WERI-Rb-1 (cell line): ENCODE measurements around the gene CPLX1.

Source experiments
- DNase-seq: peaks from one replicate; pipeline ENCODE4 v3.0.0-alpha.2; 2020
- H3K27ac ChIP-seq: fragments of 250-450 bp; sonication (Bioruptor Pico); 2 replicates; pipeline ENCODE4 v1.5.1; 2020; ENCODE audit warnings: mild to moderate bottlenecking, moderate library complexity
- H3K27me3 ChIP-seq: fragments of 250-450 bp; sonication (Bioruptor Pico); 2 replicates; pipeline ENCODE4 v1.5.1; 2021; ENCODE audit warnings: mild to moderate bottlenecking, low read depth, moderate library complexity; ENCODE audit not compliant: insufficient read depth, severe bottlenecking
- H3K36me3 ChIP-seq: fragments of 250-450 bp; sonication (Bioruptor Pico); 2 replicates; pipeline ENCODE4 v1.5.1; 2020; ENCODE audit warnings: mild to moderate bottlenecking, moderate library complexity
- H3K4me3 ChIP-seq: 2 replicates; pipeline ENCODE4 v1.5.1; 2011; ENCODE audit warnings: low read depth, mild to moderate bottlenecking, control low read depth, low read length
- H3K9me3 ChIP-seq: fragments of 250-450 bp; sonication (Bioruptor Pico); 2 replicates; pipeline ENCODE4 v1.5.1; 2021; ENCODE audit warnings: mild to moderate bottlenecking, moderate library complexity; ENCODE audit not compliant: severe bottlenecking
- TF ChIP-seq, protein P1 (sequence below): IDR thresholded peaks from 2 replicates; pipeline ENCODE4 v1.5.1; 2011; ENCODE audit warnings: low read depth, mild to moderate bottlenecking, control low read depth, inconsistent platforms, low read length

Gene CPLX1

GRCh38 chr4:819401-820229 lies 6.3 kb downstream of the CPLX1 start:
- Histone ChIP-seq H3K9me3 (no peaks in the 10 kb centered on the region), H3K27ac (no peak overlapping the region), H3K4me3 (no peak overlapping the region), H3K27me3 (no peaks in the 10 kb centered on the region), H3K36me3 (peaks cover 81% of the 10 kb centered on the region)
- TF ChIP-seq, protein P1, sequence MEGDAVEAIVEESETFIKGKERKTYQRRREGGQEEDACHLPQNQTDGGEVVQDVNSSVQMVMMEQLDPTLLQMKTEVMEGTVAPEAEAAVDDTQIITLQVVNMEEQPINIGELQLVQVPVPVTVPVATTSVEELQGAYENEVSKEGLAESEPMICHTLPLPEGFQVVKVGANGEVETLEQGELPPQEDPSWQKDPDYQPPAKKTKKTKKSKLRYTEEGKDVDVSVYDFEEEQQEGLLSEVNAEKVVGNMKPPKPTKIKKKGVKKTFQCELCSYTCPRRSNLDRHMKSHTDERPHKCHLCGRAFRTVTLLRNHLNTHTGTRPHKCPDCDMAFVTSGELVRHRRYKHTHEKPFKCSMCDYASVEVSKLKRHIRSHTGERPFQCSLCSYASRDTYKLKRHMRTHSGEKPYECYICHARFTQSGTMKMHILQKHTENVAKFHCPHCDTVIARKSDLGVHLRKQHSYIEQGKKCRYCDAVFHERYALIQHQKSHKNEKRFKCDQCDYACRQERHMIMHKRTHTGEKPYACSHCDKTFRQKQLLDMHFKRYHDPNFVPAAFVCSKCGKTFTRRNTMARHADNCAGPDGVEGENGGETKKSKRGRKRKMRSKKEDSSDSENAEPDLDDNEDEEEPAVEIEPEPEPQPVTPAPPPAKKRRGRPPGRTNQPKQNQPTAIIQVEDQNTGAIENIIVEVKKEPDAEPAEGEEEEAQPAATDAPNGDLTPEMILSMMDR = no peak
- DNase-seq = no peak

- DNase-seq = no peak
- Histone ChIP-seq H3K36me3 (peaks cover 77% of the 10 kb centered on the region), H3K27ac (no peak overlapping the region), H3K27me3 (no peaks in the 10 kb centered on the region), H3K4me3 (no peak overlapping the region), H3K9me3 (no peaks in the 10 kb centered on the region)
- TF ChIP-seq, protein P1 = no peak
These were observed 7.6 kb downstream of the CPLX1 start for GRCh38 chr4:818106-818921.

DNA sequence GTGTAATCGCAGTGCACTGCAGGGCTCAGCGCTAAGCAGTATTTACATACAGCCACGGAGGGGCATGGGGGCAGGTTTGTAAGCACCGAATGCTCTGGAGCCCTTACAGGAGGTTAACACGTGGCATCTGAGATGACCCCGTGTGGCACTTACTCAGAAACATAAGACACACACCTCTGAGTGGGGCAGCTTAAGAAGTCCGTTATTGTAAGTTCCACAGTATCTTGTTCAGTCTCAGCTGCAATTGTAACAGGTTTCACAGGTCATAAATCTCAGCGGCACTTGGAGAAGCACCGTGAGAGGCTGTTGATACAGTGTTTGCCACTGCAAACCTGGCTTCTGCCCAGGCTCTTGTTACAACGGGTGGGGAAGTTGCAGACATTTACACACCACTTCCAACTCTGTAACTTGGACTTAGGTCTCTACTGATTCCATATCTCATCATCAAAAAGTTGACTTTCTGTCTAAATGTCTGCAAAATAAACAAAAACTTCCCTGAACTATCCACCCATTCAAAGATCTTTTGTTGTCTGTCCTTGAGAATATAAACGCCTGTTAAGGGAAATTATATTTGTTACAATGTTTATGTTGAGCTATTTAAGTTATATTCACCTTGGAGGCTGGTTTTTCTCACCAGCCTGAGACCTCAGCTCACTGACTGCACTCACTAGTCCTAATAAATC lies 10.3 kb downstream of the CPLX1 start:
- Histone ChIP-seq H3K4me3 (no peak overlapping the region), H3K27me3 (no peaks in the 10 kb centered on the region), H3K9me3 (no peaks in the 10 kb centered on the region), H3K36me3 (peaks cover 74% of the 10 kb centered on the region), H3K27ac (no peak overlapping the region)
- TF ChIP-seq, protein P1 = no peak
- DNase-seq = no peak

DNA sequence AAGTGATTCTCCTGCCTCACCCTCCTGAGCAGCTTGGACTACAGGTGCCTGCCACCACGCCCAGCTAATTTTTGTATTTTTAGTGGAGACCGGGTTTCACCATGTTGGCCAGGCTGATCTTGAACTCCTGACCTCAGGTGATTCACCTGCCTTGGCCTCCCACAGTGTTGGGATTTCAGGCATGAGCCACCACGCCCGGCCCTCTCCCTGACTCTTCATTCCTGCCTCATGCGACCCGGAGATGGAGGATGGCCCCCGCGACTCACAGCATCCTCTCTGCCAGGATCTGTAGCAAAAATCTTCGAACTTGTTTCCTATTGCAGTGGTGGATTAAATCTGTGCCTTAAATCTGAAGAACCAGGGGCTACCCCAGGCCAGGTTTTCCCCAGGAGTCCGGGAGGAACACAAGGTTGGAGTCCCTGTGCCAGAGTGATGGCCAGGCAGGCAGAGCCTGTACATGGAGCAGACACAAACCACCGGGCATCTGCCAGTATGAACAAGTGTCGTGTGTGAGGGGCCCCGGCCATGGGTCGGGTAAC lies 11.5 kb downstream of the CPLX1 start:
- H3K27me3 ChIP-seq = no peaks in the 10 kb centered on the region
- no peaks in the 10 kb centered on the region for H3K9me3 ChIP-seq
- TF ChIP-seq, protein P1 = no peak
- peaks cover 68% of the 10 kb centered on the region for H3K36me3 ChIP-seq
- H3K27ac ChIP-seq = no peak overlapping the region
- DNase-seq = no peak
- no peak overlapping the region for H3K4me3 ChIP-seq

DNA sequence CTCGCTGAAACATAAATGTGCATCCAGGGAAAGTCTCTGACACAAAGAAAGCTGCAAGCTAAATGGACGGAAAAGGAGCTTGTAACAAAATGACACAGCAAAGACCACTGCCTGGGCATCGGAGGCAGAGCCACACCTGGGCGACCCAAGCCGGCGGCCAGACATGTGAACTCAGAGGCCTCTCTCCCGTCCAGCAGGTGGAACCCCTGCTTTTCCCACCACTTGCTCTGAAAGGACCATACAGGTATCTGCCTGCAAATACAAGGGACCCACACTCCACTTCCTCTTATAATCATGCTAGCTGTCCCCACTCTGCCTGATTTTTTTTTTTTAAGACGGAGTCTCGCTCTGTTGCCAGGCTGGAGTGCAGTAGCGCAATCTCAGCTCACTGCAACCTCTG lies 12.0 kb downstream of the CPLX1 start:
- no peak overlapping the region for H3K4me3 ChIP-seq
- peaks cover 63% of the 10 kb centered on the region for H3K36me3 ChIP-seq
- no peak for DNase-seq
- H3K27ac ChIP-seq = no peak overlapping the region
- H3K9me3 ChIP-seq = no peaks in the 10 kb centered on the region
- TF ChIP-seq, protein P1 = peak; percentile 63
- no peaks in the 10 kb centered on the region for H3K27me3 ChIP-seq
